ENCODE measurements around the gene WWOX. TPM values are rescaled to one million over a fixed set of nuclear protein-coding genes. Genes with fewer than 3 reads are reported as not detected.

Gene WWOX
- total RNA-seq, 2 experiments from 2014 or later, result 16.6 to 19.0 TPM

DNA sequence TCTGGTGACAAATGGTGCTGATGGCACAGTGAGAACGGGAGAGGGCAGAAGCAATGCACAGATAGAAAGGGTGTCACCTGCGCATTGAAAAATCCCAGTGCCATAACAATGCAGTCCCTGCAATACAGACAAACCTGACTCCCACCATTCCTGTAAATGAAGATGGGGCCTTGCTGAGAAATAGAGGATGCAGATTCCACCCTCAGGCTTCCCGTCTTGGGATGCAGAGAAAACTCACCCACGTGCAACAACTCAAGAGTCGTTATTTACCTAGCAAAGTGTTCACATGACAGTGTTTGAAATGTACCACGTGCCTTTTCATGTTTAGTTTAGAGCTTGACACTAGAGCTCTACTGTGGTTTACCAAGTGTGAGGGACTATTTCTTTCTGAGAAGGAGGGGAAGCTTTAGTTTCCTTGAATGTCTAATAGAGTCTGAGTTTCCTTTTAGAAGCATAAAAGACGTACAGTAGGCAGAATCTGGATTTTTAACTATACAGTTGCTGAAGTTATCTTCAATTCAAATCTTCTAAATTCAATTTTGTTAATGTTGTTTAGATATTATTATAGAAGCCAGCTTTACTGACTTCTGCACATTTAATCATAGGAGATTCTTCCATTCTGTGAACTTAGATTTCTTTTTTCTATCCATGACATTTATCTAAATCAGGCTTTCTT is 35.6 kb downstream of the WWOX start:
- ChIA-PET POLR2A (no interaction called here), CTCF (interaction anchor here (1.0 to 1.5 kb wide), 3 partner anchors 9 to 11 kb away, joined by 3 to 4 read pairs (median 3); no protein-coding TSS in a partner anchor)
- Mint-ChIP-seq H3K4me1 (peaks cover 13% of the 10 kb centered on the region), H3K9me3 (peaks cover 1% of the 10 kb centered on the region), H3K36me3 (ENCODE audit: low read depth) (peaks cover 8% of the 10 kb centered on the region), H3K27ac (no peak overlapping the region), H3K27me3 (no peaks in the 10 kb centered on the region), H3K4me3 (no peak overlapping the region)
- DNase-seq, result no peak

DNA sequence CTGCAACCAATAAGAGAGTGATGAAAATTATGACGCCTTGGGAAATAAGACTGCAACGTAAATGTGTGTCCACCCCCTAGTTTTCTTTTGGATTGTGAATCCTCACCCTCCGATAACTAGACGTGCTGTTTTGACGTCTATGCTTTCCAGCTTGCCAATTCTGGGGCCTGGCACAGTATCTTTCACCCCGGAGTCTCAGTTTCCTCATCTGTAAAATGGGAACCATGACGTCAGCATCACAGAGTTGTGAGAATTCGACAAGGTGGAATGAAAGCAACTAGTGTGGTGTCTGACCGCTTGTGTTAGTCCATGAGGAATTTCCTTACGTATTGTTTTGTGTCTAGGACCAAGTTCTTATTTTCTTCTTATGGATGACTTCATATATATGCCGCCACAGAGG is 37.7 kb downstream of the WWOX start:
- peaks cover 6% of the 10 kb centered on the region for H3K36me3 Mint-ChIP-seq (ENCODE audit: low read depth)
- H3K4me3 Mint-ChIP-seq, result no peak overlapping the region
- H3K9me3 Mint-ChIP-seq, result no peaks in the 10 kb centered on the region
- H3K27me3 Mint-ChIP-seq, result no peaks in the 10 kb centered on the region
- peaks cover 13% of the 10 kb centered on the region for H3K4me1 Mint-ChIP-seq
- H3K27ac Mint-ChIP-seq, result no peak overlapping the region
- no peak for DNase-seq
- ChIA-PET POLR2A (no interaction called here), CTCF (interaction anchor here (0.6 to 1.2 kb wide), 2 partner anchors 14 to 15 kb away, joined by 3 read pairs; no protein-coding TSS in a partner anchor)

DNA sequence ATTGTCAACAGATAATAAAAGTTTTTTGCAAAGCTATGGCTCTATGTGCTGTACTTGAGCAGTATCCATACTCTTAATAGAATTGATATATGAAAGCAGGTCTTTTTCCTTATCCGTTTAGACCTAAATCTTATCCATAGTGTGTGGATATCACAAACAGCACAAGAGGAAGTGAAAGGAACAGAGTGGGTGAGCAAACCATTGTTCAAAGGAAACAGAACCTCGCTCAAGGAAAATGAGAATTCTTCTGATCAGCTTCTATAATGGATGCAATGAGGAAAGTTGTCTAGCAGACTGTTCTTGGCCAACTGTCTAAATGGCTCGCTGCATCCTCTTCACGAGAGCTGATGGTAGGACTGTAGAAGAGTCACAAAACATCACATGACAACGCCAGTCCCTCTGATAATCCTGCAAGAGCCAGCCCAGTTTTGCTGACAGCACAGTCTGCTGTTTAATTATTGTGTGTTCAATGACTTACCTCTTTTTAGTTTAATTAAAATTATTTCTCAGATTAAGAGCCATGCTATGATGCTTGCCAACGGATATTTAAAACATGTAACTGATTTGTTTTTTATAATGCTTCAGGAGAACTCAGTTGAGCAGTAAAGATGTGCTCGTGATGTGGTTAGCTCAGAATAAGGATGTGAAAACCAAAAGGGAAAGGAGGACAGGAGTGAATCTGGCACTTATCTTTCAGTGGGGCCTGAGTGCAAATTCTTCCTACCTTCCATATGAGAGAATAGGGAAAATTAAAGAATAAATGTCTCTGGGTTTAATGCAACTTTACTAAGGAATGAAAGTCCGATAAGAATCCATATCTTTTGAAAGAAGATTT is 38.5 kb downstream of the WWOX start:
- no peak for DNase-seq
- ChIA-PET POLR2A (no interaction called here), CTCF (no interaction called here)
- Mint-ChIP-seq H3K27ac (no peak overlapping the region), H3K4me1 (peaks cover 13% of the 10 kb centered on the region), H3K36me3 (ENCODE audit: low read depth) (peaks cover 3% of the 10 kb centered on the region), H3K27me3 (no peaks in the 10 kb centered on the region), H3K9me3 (no peaks in the 10 kb centered on the region), H3K4me3 (no peak overlapping the region)

DNA sequence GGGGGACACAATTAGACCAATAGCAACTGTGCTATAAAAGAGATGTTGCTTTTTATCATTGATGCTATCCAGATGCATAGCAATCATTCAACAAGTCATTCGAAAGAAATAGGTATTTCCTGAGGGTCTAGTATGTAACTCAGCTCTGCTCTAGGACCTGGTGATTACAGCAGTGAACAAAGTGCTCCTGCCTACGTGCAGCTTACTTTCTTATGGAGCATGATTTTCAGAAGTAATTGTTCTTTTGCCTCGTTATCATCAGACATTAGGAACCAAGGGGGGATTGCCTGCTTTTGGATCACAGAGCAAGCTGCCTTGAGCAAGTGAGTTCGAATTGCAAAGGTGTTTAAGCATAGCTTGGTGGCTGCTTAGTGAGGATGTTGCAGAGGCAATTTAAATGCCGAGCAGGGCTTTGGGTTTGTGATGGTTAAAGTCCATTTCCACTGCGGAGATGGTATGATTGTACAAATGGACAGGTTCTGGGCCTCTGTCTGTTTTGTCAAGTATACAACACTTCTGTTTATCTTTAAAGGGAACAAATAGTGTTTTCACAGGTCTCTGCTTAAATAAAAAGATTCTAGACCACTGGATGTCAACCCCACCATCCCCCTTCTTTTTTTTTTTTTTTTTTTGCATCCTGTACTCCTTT is 41.5 kb downstream of the WWOX start:
- CTCF ChIA-PET, result no interaction called here
- DNase-seq, result no peak
- H3K27ac Mint-ChIP-seq, result no peak overlapping the region
- no peak overlapping the region for H3K4me3 Mint-ChIP-seq
- POLR2A ChIA-PET, result no interaction called here
- no peaks in the 10 kb centered on the region for H3K4me1 Mint-ChIP-seq
- H3K36me3 Mint-ChIP-seq (ENCODE audit: low read depth), result no peaks in the 10 kb centered on the region
- no peaks in the 10 kb centered on the region for H3K9me3 Mint-ChIP-seq
- H3K27me3 Mint-ChIP-seq, result no peaks in the 10 kb centered on the region

DNA sequence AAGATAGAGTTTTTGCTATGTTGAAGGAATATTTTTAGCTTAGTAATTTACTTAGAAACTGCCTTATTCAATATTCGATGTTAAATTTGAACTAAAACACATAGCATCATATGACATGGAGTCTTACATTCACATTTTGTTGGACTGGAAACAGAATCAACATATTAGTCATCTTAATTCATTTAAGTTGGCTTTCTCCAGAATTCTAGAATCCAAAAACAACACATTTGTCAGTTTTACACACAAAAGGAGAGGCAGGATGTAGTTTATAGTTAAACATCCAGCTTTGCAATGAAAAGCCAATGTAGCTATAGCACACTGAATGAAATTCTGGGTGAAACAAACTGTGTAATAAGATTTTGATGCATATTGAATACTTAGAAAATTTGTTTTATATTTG is 43.3 kb downstream of the WWOX start:
- ChIA-PET CTCF (interaction anchor here (0.7 kb wide), 1 partner anchor 167 kb away, joined by 4 read pairs; no protein-coding TSS in a partner anchor), POLR2A (no interaction called here)
- Mint-ChIP-seq H3K9me3 (no peaks in the 10 kb centered on the region), H3K36me3 (ENCODE audit: low read depth) (no peaks in the 10 kb centered on the region), H3K4me1 (no peaks in the 10 kb centered on the region), H3K27ac (no peak overlapping the region), H3K4me3 (no peak overlapping the region), H3K27me3 (no peaks in the 10 kb centered on the region)
- no peak for DNase-seq

DNA sequence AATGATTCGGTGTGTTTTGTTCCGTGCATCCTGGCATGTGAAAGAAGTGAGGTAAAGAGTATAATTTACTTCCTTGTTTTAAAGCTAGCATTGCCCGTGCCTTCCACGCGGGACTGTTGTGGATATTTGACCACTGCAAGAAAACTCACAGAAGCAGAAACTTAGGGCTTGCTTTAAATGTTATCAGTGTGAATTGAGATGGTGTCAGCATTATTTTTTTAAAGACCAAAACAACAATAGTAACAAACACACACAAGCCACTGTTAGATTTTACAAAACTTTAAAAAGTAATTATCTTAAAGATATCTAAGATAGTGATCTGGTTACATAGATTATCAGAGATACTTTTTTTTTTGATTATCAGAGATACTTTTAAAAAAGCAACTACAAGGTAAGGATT is 47.4 kb downstream of the WWOX start:
- Mint-ChIP-seq H3K4me1 (no peaks in the 10 kb centered on the region), H3K27ac (no peak overlapping the region), H3K36me3 (ENCODE audit: low read depth) (no peaks in the 10 kb centered on the region), H3K9me3 (no peaks in the 10 kb centered on the region), H3K27me3 (no peaks in the 10 kb centered on the region), H3K4me3 (no peak overlapping the region)
- CTCF ChIA-PET, result no interaction called here
- POLR2A ChIA-PET, result no interaction called here
- no peak for DNase-seq

DNA sequence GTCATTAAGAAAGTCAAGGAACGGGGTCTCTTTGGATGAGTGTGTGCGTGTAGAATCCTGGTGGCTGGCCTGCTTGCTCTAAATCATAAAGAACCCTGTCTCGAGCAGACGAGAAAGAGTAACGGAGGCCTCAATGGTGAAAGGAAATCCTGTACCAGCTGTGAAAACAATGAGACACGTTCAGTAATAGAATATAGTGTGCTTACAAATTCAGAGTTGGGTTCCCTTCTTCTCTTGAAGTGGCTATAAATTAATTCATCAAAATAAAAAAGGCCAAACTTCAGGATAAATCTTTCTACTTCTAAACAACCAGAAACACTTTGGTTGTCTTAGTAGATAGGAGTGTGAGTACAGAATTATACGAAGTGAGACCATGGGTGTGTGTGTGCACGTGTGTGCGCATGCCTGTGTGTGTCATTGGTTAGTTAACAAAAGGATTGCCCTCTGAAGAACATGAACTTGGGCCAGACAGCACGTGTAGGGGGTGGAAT is 48.5 kb downstream of the WWOX start:
- ChIA-PET POLR2A (no interaction called here), CTCF (no interaction called here)
- Mint-ChIP-seq H3K9me3 (no peaks in the 10 kb centered on the region), H3K4me3 (no peak overlapping the region), H3K36me3 (ENCODE audit: low read depth) (no peaks in the 10 kb centered on the region), H3K27me3 (no peaks in the 10 kb centered on the region), H3K27ac (no peak overlapping the region), H3K4me1 (no peaks in the 10 kb centered on the region)
- DNase-seq, result no peak

DNA sequence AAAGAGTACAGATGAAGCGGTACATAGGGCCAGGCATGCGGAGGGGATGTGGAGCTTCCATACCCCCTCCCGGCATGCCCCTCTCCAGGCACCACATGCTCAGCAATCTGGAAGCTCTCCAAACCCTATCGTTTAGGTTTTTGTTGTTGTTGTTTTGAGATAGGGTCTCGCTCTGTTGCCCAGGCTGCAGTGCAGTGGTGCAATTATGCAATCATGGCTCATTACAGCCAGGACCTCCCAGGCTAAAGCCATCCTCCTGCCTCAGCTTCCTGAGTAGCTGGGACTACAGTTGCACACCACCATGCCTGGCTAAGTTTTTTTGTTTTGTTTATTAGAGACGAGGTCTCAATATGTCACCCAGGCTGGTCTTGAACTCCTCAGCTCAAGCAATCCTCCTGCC is 50.8 kb downstream of the WWOX start:
- ChIA-PET POLR2A (no interaction called here), CTCF (no interaction called here)
- Mint-ChIP-seq H3K9me3 (no peaks in the 10 kb centered on the region), H3K36me3 (ENCODE audit: low read depth) (no peaks in the 10 kb centered on the region), H3K27me3 (no peaks in the 10 kb centered on the region), H3K4me1 (peaks cover 7% of the 10 kb centered on the region), H3K27ac (no peak overlapping the region), H3K4me3 (no peak overlapping the region)
- no peak for DNase-seq

DNA sequence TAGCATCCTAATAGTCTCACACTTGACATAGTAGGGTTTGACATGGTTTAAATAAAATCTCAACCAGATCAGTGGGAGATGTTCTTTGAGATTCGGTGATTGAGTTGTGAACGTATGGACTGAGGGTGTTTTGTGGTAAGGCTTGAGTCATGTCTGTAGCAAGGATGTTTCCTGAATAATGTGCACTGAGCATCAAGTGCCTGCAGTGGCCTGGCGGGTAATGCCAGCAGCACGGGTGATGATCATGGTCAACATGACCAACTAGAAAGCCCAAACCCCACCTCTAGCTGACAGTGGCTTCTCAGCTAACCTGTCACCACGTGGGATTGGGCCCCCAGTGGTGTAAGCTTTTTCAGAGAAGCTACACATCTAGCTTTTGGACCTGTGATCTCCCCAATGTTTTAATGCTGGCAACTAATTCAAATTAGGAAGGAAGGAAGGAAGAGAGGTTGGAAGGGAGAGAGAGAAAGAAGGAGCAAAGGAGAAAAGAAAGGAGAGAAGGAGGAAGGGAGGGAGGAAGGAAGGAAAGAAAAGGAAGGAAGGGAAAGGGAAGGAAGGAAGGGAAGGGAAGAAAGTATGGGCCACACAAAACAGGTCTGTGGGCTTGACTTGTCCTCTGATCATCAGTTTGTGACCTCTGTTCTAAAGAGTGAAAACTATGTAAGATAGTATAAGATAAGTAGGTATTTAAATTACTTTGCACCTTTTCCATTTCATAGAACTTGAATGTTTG is 55.4 kb downstream of the WWOX start:
- Mint-ChIP-seq H3K27ac (no peak overlapping the region), H3K4me3 (no peak overlapping the region), H3K27me3 (no peaks in the 10 kb centered on the region), H3K36me3 (ENCODE audit: low read depth) (no peaks in the 10 kb centered on the region), H3K9me3 (no peaks in the 10 kb centered on the region), H3K4me1 (peaks cover 7% of the 10 kb centered on the region)
- ChIA-PET CTCF (interaction anchor here (0.7 to 1.3 kb wide), 2 partner anchors 80 to 312 kb away, joined by 3 read pairs; no protein-coding TSS in a partner anchor), POLR2A (interaction anchor here (0.6 kb wide), 1 partner anchor 18 kb away, joined by 4 read pairs; no protein-coding TSS in a partner anchor)
- DNase-seq, result no peak

DNA sequence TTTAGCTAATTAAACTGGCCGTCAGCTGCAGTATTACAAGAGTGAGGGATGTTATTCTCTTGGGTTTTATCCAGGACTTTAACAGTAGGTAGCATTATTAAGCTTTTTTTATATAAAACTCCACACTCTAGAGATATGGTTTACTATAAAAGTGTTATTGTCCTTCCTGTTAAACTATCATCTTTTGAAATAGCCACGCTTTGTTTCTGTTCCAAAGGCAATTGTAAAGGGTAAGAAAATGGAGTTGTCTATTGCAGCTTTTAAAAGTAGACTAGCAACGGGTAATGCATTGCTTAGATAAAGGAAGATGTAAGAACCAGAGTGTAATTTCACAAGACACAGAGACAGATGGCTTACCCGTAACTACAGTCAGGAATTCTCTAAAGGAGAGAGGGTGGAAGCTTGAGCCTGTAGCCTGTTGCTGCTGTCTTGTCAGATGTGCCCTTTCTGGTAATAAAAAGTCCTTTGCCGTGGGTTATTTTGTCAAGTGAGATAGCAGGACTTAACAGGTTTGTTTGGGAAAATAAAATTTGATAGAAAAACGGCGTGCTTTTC is 56.4 kb downstream of the WWOX start:
- ChIA-PET CTCF (interaction anchor here (1.3 kb wide), 1 partner anchor 79 kb away, joined by 3 read pairs; no protein-coding TSS in a partner anchor), POLR2A (no interaction called here)
- peaks cover 7% of the 10 kb centered on the region for H3K4me1 Mint-ChIP-seq
- DNase-seq, result no peak
- no peak overlapping the region for H3K4me3 Mint-ChIP-seq
- H3K9me3 Mint-ChIP-seq, result no peaks in the 10 kb centered on the region
- no peaks in the 10 kb centered on the region for H3K27me3 Mint-ChIP-seq
- H3K27ac Mint-ChIP-seq, result no peak overlapping the region
- H3K36me3 Mint-ChIP-seq (ENCODE audit: low read depth), result no peaks in the 10 kb centered on the region

DNA sequence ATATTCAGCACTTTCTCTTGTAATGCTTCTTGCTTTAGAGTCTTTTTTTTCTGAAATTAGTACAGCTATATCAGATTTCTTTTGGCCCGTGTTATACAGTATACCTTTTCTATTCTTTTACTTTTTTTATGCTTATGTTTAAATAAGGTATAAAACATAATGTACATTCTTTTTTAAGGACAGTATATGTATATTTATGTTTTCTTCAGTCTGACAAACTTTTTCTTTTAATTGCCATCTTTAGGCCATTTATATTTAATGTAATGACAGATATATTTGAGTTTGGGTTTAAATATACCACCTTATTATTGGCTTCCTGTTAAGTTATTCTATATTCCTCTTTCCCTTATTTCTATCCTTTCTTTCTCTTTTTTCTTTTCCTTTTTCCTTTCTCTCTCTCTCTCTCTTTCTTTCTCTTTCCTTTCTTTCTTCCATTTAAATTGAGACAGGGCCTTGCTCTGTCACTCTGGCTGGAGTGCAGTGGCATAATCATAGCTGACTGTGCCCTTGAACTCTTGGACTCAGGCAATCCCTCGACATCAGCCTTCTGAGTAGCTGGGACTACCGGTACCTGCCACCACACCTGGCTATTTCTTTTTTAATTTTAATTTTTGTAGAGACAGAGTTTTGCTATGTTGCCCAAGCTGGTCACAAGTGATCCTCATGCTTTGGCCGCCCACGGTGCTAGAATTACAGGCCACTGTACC is 61.7 kb downstream of the WWOX start:
- Mint-ChIP-seq H3K4me3 (no peak overlapping the region), H3K9me3 (peaks cover 4% of the 10 kb centered on the region), H3K4me1 (no peaks in the 10 kb centered on the region), H3K27ac (no peak overlapping the region), H3K36me3 (ENCODE audit: low read depth) (peaks cover 11% of the 10 kb centered on the region), H3K27me3 (no peaks in the 10 kb centered on the region)
- ChIA-PET POLR2A (no interaction called here), CTCF (no interaction called here)
- no peak for DNase-seq

Data from activated CD4-positive, alpha-beta memory T cell treated with anti-CD3 and anti-CD28 coated beads, Interleukin-2, amount 10 ng/mL, durations not matched to agents 7 days and 5 days (primary cell).